ENCODE measurements around the gene NBEA.

NBEA gene

DNA sequence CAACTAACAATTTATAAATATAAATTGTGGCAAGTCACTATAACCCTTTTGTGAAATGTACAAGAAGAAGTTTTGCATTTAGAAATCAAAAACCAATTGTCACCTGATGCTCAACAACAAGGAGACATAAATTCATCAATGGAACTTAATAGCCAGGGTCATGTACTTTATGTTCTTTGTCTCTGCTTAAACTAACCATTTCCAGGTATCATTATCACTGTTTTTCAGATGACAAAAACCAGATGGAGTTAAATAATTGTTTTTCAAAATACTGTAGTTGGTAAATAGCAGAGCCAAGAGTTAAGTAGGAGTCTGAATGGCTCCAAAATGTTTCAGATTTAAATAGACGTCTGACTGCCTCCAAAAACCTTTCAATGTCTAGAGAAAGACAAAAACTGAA, 606.7 kb downstream of the NBEA start:
- Histone ChIP-seq H3K27me3 (ENCODE audit: control insufficient read depth, insufficient read depth, low read length) (no peaks in the 10 kb centered on the region), H3K9ac (ENCODE audit: low read depth, low read length) (no peak overlapping the region), H3K9me3 (ENCODE audit: control insufficient read depth, insufficient read depth, low read length) (no peaks in the 10 kb centered on the region), H3K27ac (ENCODE audit: low read depth, low read length) (no peak overlapping the region), H3K4me3 (ENCODE audit: low read depth, low read length) (no peak overlapping the region), H3K36me3 (ENCODE audit: control insufficient read depth, insufficient read depth, low read length) (no peaks in the 10 kb centered on the region), H3K4me1 (ENCODE audit: control insufficient read depth, insufficient read depth, low read length) (no peaks in the 10 kb centered on the region)

DNA sequence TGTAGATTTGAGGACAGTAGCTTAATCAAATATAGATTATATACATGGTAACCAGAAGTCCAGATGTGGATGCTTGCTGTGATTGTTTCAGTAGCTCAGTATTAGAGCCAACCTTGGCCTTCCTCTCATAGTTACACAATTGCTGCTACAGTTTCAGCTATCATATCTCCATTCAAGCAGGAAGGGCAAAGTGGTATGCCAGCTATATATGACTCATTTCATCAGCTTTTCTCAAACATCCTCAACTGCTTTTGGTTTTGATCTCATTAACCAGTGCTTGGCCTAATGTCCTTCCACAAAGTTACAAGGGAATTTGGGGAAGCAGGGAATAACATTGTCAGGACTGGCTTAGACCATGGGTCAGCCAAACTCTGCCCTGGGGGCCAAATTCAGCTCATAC, 607.4 kb downstream of the NBEA start:
- no peak overlapping the region for H3K4me3 ChIP-seq (ENCODE audit: low read depth, low read length)
- no peak overlapping the region for H3K27ac ChIP-seq (ENCODE audit: low read depth, low read length)
- no peaks in the 10 kb centered on the region for H3K27me3 ChIP-seq (ENCODE audit: control insufficient read depth, insufficient read depth, low read length)
- no peaks in the 10 kb centered on the region for H3K4me1 ChIP-seq (ENCODE audit: control insufficient read depth, insufficient read depth, low read length)
- H3K9ac ChIP-seq (ENCODE audit: low read depth, low read length): no peak overlapping the region
- H3K36me3 ChIP-seq (ENCODE audit: control insufficient read depth, insufficient read depth, low read length): no peaks in the 10 kb centered on the region
- H3K9me3 ChIP-seq (ENCODE audit: control insufficient read depth, insufficient read depth, low read length): no peaks in the 10 kb centered on the region

DNA sequence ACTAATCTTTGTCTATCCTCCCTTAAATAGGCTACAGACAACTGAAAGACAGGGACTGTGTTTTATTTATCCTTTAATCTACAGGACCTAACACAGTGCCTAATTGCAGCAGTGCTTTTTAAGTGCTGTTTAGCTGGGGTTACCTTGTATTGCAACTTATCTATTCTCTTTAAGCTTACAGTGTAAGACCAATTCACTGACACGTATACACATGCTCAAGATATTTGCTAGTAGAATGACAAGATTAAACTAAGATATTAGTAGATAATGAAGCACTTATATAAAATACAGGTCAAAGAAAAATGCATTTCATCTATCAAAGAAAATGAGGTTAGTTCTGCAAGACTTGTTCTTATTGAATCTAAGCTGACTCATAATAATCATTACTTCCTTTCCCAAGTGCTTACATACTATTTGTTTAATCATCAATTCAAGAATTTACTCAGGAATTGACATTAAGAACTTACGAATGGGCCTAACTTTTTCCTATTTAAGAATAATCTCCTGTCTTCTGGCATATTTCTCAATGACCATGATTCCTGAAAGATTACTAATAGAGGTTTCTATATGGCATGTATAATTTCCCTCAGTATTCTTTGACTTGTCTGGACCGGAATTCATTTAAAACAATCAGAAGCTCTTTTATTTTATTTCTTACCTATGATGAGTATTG, 610.2 kb downstream of the NBEA start:
- H3K27ac ChIP-seq (ENCODE audit: low read depth, low read length): no peak overlapping the region
- H3K4me3 ChIP-seq (ENCODE audit: low read depth, low read length): no peak overlapping the region
- H3K4me1 ChIP-seq (ENCODE audit: control insufficient read depth, insufficient read depth, low read length): no peaks in the 10 kb centered on the region
- H3K9ac ChIP-seq (ENCODE audit: low read depth, low read length): no peak overlapping the region
- H3K27me3 ChIP-seq (ENCODE audit: control insufficient read depth, insufficient read depth, low read length): no peaks in the 10 kb centered on the region
- no peaks in the 10 kb centered on the region for H3K36me3 ChIP-seq (ENCODE audit: control insufficient read depth, insufficient read depth, low read length)
- H3K9me3 ChIP-seq (ENCODE audit: control insufficient read depth, insufficient read depth, low read length): no peaks in the 10 kb centered on the region

DNA sequence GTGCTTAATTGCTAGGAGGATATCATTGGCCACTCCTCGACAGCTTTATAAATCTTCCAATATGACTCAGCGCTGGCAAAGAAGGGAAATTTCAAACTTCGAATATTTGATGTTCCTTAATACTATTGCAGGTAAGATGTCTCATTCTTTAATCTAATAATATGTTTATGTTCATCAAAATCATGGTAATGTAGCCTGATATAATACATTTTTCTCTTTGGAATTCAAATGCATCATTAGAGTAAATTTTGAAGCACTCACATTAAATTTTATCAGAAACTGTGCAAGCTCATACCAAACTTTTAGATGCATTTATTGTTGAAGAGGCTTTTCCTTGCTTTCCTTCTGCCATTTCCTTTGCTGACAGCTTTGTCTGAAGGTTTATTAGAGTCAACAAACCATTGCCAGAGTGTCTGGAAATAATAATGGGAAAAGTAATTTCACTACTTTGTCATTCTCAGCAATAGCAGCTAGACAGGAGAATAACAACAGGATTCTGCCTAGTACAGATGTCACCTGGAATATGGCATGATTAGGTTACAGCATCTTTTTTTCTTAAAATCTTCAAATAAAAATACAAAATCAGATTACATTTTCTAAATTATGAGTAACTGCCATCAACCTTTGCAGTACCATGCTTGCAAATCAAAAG, 613.0 kb downstream of the NBEA start:
- Histone ChIP-seq H3K4me3 (ENCODE audit: low read depth, low read length) (no peak overlapping the region), H3K27ac (ENCODE audit: low read depth, low read length) (no peak overlapping the region), H3K9me3 (ENCODE audit: control insufficient read depth, insufficient read depth, low read length) (no peaks in the 10 kb centered on the region), H3K36me3 (ENCODE audit: control insufficient read depth, insufficient read depth, low read length) (no peaks in the 10 kb centered on the region), H3K4me1 (ENCODE audit: control insufficient read depth, insufficient read depth, low read length) (no peaks in the 10 kb centered on the region), H3K9ac (ENCODE audit: low read depth, low read length) (no peak overlapping the region), H3K27me3 (ENCODE audit: control insufficient read depth, insufficient read depth, low read length) (no peaks in the 10 kb centered on the region)

DNA sequence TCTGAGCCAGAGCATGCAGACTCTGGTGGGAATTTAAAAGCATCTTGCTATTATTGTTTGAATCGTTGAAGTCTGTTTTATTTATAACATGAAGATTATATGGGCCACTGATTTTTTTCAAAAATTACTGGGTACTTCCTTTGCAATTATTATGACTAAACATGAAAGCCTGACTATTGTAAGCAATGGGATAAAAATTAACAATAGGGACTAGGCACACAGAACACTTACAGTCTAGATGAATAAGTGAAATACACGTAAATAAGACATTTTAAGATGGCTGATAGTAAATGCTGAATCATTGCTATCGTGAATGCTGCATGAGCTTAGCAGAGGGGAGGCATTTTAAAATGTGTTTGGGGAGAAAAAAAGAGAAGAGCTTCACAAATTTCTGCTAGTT, 615.4 kb downstream of the NBEA start:
- Histone ChIP-seq H3K27ac (ENCODE audit: low read depth, low read length) (no peak overlapping the region), H3K4me3 (ENCODE audit: low read depth, low read length) (no peak overlapping the region), H3K4me1 (ENCODE audit: control insufficient read depth, insufficient read depth, low read length) (no peaks in the 10 kb centered on the region), H3K27me3 (ENCODE audit: control insufficient read depth, insufficient read depth, low read length) (no peaks in the 10 kb centered on the region), H3K9ac (ENCODE audit: low read depth, low read length) (no peak overlapping the region), H3K9me3 (ENCODE audit: control insufficient read depth, insufficient read depth, low read length) (no peaks in the 10 kb centered on the region), H3K36me3 (ENCODE audit: control insufficient read depth, insufficient read depth, low read length) (no peaks in the 10 kb centered on the region)

DNA sequence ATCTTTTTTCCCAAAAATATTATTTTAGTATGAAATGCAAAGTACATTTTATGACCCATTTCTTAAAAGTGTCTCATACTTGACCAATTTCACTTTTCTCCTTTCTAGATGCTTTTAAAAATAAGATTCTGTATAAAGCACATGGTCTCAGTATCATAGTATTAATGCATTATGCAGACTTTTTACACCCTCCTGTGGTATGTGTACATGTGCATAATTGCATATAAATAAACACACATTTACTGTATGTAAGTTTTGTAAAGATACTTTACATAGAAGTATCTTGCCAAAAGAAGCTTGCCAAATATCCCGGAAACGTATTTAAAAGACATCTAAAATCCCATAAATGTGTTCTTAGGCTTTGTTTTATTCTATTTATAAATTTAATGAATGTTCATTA, 619.5 kb downstream of the NBEA start:
- no peaks in the 10 kb centered on the region for H3K9me3 ChIP-seq (ENCODE audit: control insufficient read depth, insufficient read depth, low read length)
- H3K4me3 ChIP-seq (ENCODE audit: low read depth, low read length): no peak overlapping the region
- H3K27me3 ChIP-seq (ENCODE audit: control insufficient read depth, insufficient read depth, low read length): no peaks in the 10 kb centered on the region
- H3K4me1 ChIP-seq (ENCODE audit: control insufficient read depth, insufficient read depth, low read length): no peaks in the 10 kb centered on the region
- H3K36me3 ChIP-seq (ENCODE audit: control insufficient read depth, insufficient read depth, low read length): no peaks in the 10 kb centered on the region
- H3K9ac ChIP-seq (ENCODE audit: low read depth, low read length): no peak overlapping the region
- H3K27ac ChIP-seq (ENCODE audit: low read depth, low read length): no peak overlapping the region

DNA sequence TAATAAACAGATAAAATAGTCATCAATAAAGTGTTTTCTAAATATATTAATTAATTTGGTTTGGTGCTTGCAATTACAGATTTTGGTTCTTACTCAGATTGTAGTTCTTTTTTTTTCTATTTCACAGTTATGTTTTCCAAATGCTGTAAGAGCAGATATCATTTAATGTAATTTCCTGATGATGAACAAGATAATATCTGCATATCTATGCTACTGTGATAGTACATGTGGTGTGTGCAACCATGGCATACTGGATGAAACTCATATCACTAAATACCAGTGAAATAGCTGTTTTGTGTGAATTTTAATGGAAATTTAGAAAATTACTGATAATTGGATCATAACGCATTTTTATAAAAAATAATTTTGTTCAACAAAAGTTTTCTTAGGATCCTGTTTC, 623.2 kb downstream of the NBEA start:
- 0 out of 2 replicates have a peak, but pooled peaks cover 2% of the 10 kb centered on the region for H3K36me3 ChIP-seq (ENCODE audit: control insufficient read depth, insufficient read depth, low read length)
- H3K4me3 ChIP-seq (ENCODE audit: low read depth, low read length): no peak overlapping the region

DNA sequence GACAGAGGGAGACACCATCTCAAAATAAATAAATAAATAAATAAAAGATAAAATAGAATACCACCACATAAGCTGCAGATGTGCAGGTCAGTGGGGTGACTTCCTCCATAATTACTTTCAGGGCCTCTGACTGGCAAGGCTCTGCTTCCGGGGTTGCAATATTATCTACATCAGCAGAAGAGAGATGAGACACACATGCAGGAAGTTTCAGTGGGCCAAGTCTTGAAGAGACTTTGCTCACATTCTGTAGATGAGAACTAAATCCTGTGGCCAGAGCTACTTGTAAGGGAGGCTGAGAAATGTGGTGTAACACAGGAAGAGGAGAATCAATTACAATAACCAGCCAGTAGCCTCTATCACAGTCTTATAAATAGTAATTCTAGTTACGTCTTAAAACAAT, 624.3 kb downstream of the NBEA start:
- 0 out of 2 replicates have a peak, but pooled peaks cover 2% of the 10 kb centered on the region for H3K36me3 ChIP-seq (ENCODE audit: control insufficient read depth, insufficient read depth, low read length)
- H3K4me3 ChIP-seq (ENCODE audit: low read depth, low read length): no peak overlapping the region
- no peak overlapping the region for H3K27ac ChIP-seq (ENCODE audit: low read depth, low read length)

More for the DNA sequence above, 623.2 kb downstream of the NBEA start:
- no peaks in the 10 kb centered on the region for H3K27me3 ChIP-seq (ENCODE audit: control insufficient read depth, insufficient read depth, low read length)
- H3K9ac ChIP-seq (ENCODE audit: low read depth, low read length): no peak overlapping the region
- H3K9me3 ChIP-seq (ENCODE audit: control insufficient read depth, insufficient read depth, low read length): no peaks in the 10 kb centered on the region
- no peaks in the 10 kb centered on the region; the same call in 1 of the 2 replicates for H3K4me1 ChIP-seq (ENCODE audit: control insufficient read depth, insufficient read depth, low read length)
- H3K27ac ChIP-seq (ENCODE audit: low read depth, low read length): no peak overlapping the region

DNA sequence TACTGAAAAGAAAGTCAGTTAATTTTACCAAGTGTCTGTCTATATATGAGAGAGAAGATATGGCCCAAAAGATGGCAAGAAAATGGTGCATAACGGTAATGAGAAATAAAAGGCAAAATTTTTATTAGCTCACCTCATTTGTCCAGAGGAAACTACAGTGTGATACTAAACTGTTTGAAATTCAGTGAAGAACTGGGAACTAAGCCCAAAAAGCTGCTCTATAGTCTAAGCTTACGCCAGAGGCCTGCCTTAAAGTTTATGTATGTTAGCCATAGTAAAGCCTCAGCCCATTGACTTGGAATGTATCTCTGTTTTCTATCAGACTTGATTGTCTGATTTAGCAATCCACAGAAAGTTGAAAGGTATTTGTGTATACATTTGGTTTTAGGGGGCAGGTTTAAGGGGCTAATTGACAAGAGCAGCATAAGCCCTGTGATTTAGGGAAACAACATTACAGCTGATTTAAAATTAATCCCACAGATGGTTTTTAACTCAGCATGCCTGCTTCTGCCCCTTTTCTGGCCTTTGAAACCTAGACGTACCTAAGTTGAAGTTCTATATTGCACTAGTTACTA, 625.4 kb downstream of the NBEA start:
- H3K27ac ChIP-seq (ENCODE audit: low read depth, low read length): no peak overlapping the region
- H3K4me3 ChIP-seq (ENCODE audit: low read depth, low read length): no peak overlapping the region
- no peak overlapping the region for H3K9ac ChIP-seq (ENCODE audit: low read depth, low read length)
- H3K27me3 ChIP-seq (ENCODE audit: control insufficient read depth, insufficient read depth, low read length): no peaks in the 10 kb centered on the region
- no peaks in the 10 kb centered on the region for H3K9me3 ChIP-seq (ENCODE audit: control insufficient read depth, insufficient read depth, low read length)
- H3K36me3 ChIP-seq (ENCODE audit: control insufficient read depth, insufficient read depth, low read length): 0 out of 2 replicates have a peak, but pooled peaks cover 2% of the 10 kb centered on the region
- peaks cover 11% of the 10 kb centered on the region for H3K4me1 ChIP-seq (ENCODE audit: control insufficient read depth, insufficient read depth, low read length)

More for the DNA sequence above, 624.3 kb downstream of the NBEA start:
- Histone ChIP-seq H3K9ac (ENCODE audit: low read depth, low read length) (no peak overlapping the region), H3K9me3 (ENCODE audit: control insufficient read depth, insufficient read depth, low read length) (no peaks in the 10 kb centered on the region), H3K27me3 (ENCODE audit: control insufficient read depth, insufficient read depth, low read length) (no peaks in the 10 kb centered on the region), H3K4me1 (ENCODE audit: control insufficient read depth, insufficient read depth, low read length) (peaks cover 8% of the 10 kb centered on the region; the same call in 1 of the 2 replicates)

DNA sequence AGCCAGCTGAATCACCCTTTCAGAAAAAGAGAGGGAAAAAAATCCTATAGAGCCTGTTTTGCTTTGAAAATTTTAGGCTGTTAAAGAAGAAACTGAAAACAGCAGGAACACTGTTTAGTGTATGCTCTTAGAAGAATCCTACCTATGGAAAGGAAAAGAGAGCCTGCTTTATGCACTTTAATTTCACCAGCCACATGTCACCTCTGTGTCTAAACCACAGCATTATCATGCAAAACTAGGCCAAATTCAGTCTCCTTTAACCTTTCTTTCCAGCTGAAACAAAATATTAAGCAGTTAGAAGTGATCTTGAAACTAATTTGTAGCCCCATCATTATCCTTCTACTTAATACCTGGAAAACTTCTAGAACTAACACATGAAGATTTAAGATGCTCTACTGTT, 631.6 kb downstream of the NBEA start:
- H3K9ac ChIP-seq (ENCODE audit: low read depth, low read length): no peak overlapping the region
- H3K9me3 ChIP-seq (ENCODE audit: control insufficient read depth, insufficient read depth, low read length): no peaks in the 10 kb centered on the region
- peaks cover 29% of the 10 kb centered on the region for H3K4me1 ChIP-seq (ENCODE audit: control insufficient read depth, insufficient read depth, low read length)
- no peaks in the 10 kb centered on the region for H3K36me3 ChIP-seq (ENCODE audit: control insufficient read depth, insufficient read depth, low read length)
- H3K4me3 ChIP-seq (ENCODE audit: low read depth, low read length): no peak overlapping the region
- H3K27me3 ChIP-seq (ENCODE audit: control insufficient read depth, insufficient read depth, low read length): no peaks in the 10 kb centered on the region
- H3K27ac ChIP-seq (ENCODE audit: low read depth, low read length): peak overlapping the region; percentile 74

DNA sequence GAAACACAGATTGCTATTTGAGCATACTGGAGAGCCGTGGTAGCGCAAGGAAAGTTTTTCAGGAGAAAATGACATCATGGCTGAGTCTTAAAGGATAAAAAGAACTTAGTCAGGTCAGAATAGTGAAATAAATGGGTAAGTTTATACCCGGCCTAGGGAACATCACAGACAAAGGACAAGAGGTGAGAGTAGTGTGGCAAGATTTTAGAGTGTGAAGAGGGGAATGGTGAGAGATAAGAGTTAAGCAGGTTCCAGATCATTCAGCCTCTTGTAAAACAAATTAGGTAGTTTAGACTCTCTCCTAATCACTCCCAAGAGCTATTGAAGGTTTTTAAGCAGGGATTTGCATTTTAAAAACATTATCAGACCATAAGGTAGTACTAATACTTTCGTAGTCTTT, 650.4 kb downstream of the NBEA start:
- no peak overlapping the region; the same call in 1 of the 2 replicates for H3K9ac ChIP-seq (ENCODE audit: low read depth, low read length)
- peak overlapping the region; percentile 40 for H3K27ac ChIP-seq (ENCODE audit: low read depth, low read length)
- peaks cover 16% of the 10 kb centered on the region for H3K4me1 ChIP-seq (ENCODE audit: control insufficient read depth, insufficient read depth, low read length)
- H3K36me3 ChIP-seq (ENCODE audit: control insufficient read depth, insufficient read depth, low read length): no peaks in the 10 kb centered on the region
- H3K27me3 ChIP-seq (ENCODE audit: control insufficient read depth, insufficient read depth, low read length): no peaks in the 10 kb centered on the region
- H3K9me3 ChIP-seq (ENCODE audit: control insufficient read depth, insufficient read depth, low read length): no peaks in the 10 kb centered on the region
- no peak overlapping the region for H3K4me3 ChIP-seq (ENCODE audit: low read depth, low read length)

Measured in HUES48 (cell line).